Measurements from ENCODE around the gene PTK6.

PTK6 gene

GRCh38 chr20:63497946-63498935, 38.9 kb downstream of the PTK6 start:
- H3K27ac ChIP-seq = no peak overlapping the region
- DNase-seq (ENCODE audit: low read depth, low spot score) = no peak

- DNase-seq (ENCODE audit: low read depth, low spot score) = no peak
- no peak overlapping the region for H3K27ac ChIP-seq
Measured at GRCh38 chr20:63497138-63497945, 39.8 kb downstream of the PTK6 start.

GRCh38 chr20:63496596-63497120, 40.5 kb downstream of the PTK6 start:
- no peak for DNase-seq (ENCODE audit: low read depth, low spot score)
- no peak overlapping the region for H3K27ac ChIP-seq

GRCh38 chr20:63495741-63496595, 41.2 kb downstream of the PTK6 start:
- H3K27ac ChIP-seq = no peak overlapping the region
- no peak for DNase-seq (ENCODE audit: low read depth, low spot score)

- no peak overlapping the region for H3K27ac ChIP-seq
- no peak for DNase-seq (ENCODE audit: low read depth, low spot score)
Measured at GRCh38 chr20:63495167-63495720, 41.9 kb downstream of the PTK6 start.

- DNase-seq (ENCODE audit: low read depth, low spot score) = no peak
- H3K27ac ChIP-seq = no peak overlapping the region
Measured at GRCh38 chr20:63494420-63495166, 42.6 kb downstream of the PTK6 start.

GRCh38 chr20:63494084-63494419, 43.1 kb downstream of the PTK6 start:
- no peak for DNase-seq (ENCODE audit: low read depth, low spot score)
- H3K27ac ChIP-seq = no peak overlapping the region

- DNase-seq (ENCODE audit: low read depth, low spot score) = no peak
- no peak overlapping the region for H3K27ac ChIP-seq
Measured at GRCh38 chr20:63493563-63494020, 43.6 kb downstream of the PTK6 start.

GRCh38 chr20:63492982-63493381, 44.2 kb downstream of the PTK6 start:
- H3K27ac ChIP-seq = no peak overlapping the region
- DNase-seq (ENCODE audit: low read depth, low spot score) = no peak

GRCh38 chr20:63492518-63492917, 44.7 kb downstream of the PTK6 start:
- DNase-seq (ENCODE audit: low read depth, low spot score) = no peak

GRCh38 chr20:63491635-63492230, 45.4 kb downstream of the PTK6 start:
- no peak overlapping the region for H3K27ac ChIP-seq
- DNase-seq (ENCODE audit: low read depth, low spot score) = no peak

More at GRCh38 chr20:63492518-63492917, 44.7 kb downstream of the PTK6 start:
- no peak overlapping the region for H3K27ac ChIP-seq

- no peak overlapping the region for H3K27ac ChIP-seq
- no peak for DNase-seq (ENCODE audit: low read depth, low spot score)
Measured at GRCh38 chr20:63491078-63491477, 46.1 kb downstream of the PTK6 start.

GRCh38 chr20:63490416-63490815, 46.8 kb downstream of the PTK6 start:
- no peak for DNase-seq (ENCODE audit: low read depth, low spot score)
- H3K27ac ChIP-seq = no peak overlapping the region

- no peak overlapping the region for H3K27ac ChIP-seq
- no peak for DNase-seq (ENCODE audit: low read depth, low spot score)
Measured at GRCh38 chr20:63488315-63489251, 48.6 kb downstream of the PTK6 start.

GRCh38 chr20:63487781-63488241, 49.4 kb downstream of the PTK6 start:
- no peak overlapping the region for H3K27ac ChIP-seq
- DNase-seq (ENCODE audit: low read depth, low spot score) = no peak

GRCh38 chr20:63487116-63487764, 49.9 kb downstream of the PTK6 start:
- H3K27ac ChIP-seq = no peak overlapping the region
- no peak for DNase-seq (ENCODE audit: low read depth, low spot score)

GRCh38 chr20:63486300-63486855, 50.8 kb downstream of the PTK6 start:
- DNase-seq (ENCODE audit: low read depth, low spot score) = no peak

More at GRCh38 chr20:63486300-63486855, 50.8 kb downstream of the PTK6 start:
- H3K27ac ChIP-seq = no peak overlapping the region

All from epithelial cell of prostate (primary cell).